K562 (cell line): ENCODE measurements around the gene EFHD2. TPM values are rescaled to one million over a fixed set of nuclear protein-coding genes. Genes with fewer than 3 reads are reported as not detected.

Experiments
- AFF4 ChIP-seq: sonication (generic); formaldehyde crosslinking; IDR thresholded peaks from 2 replicates; pipeline ENCODE4 v1.8.0; 2023; ENCODE audit warnings: mild to moderate bottlenecking, missing genetic modification reagents
- BRF1 ChIP-seq: IDR thresholded peaks from 3 replicates; pipeline ENCODE4 v1.6.1; 2011; ENCODE audit warnings: borderline replicate concordance, mild to moderate bottlenecking; ENCODE audit not compliant: insufficient read length; ENCODE audit errors: extremely low read depth
- CREM ChIP-seq: IDR thresholded peaks from 2 replicates; pipeline ENCODE4 v1.6.1; 2014; ENCODE audit warnings: antibody characterized with exemption, low read depth
- CTCF ChIP-seq, 3 experiments: IDR thresholded peaks in 2 of 3; conservative IDR thresholded peaks in 1 of 3; 2 replicates each; pipeline ENCODE4 v1.5.1; 2011 to 2012; ENCODE audit warnings: low read length in 3 of 3, mild to moderate bottlenecking in 3 of 3, control low read depth in 2 of 3, improper control_type of control experiment in 1 of 3, inconsistent platforms in 1 of 3, low read depth in 1 of 3, mixed read lengths in 1 of 3, moderate library complexity in 1 of 3; ENCODE audit not compliant: insufficient read depth in 2 of 3
- CTCFL ChIP-seq: IDR thresholded peaks from 2 replicates; pipeline ENCODE4 v1.6.1; 2011; ENCODE audit warnings: borderline replicate concordance, low read depth, mild to moderate bottlenecking, moderate library complexity, low read length; ENCODE audit not compliant: insufficient read depth, poor library complexity, severe bottlenecking
- ESRRA ChIP-seq: fragments of 450-650 bp; IDR thresholded peaks from 2 replicates; pipeline ENCODE4 v1.6.1; 2014; ENCODE audit warnings: low read depth, mild to moderate bottlenecking, moderate library complexity, borderline replicate concordance
- FOXM1 ChIP-seq, 2 experiments: fragments of 450-650 bp in 1 of 2; sonication (generic) in 1 of 2; formaldehyde crosslinking in 1 of 2; IDR thresholded peaks; 2 replicates each; pipeline versions ENCODE4 v1.6.1 to v1.9.0; 2017 to 2022; ENCODE audit warnings: low read depth in 2 of 2, mild to moderate bottlenecking in 2 of 2, missing genetic modification reagents in 1 of 2, moderate library complexity in 1 of 2
- FOXP4 ChIP-seq: sonication (generic); formaldehyde crosslinking; IDR thresholded peaks from 2 replicates; pipeline ENCODE4 v1.8.0; 2022; ENCODE audit warnings: mild to moderate bottlenecking, missing genetic modification reagents, borderline replicate concordance
- GATA2 ChIP-seq: sonication (generic); formaldehyde crosslinking; IDR thresholded peaks from 2 replicates; pipeline ENCODE4 v1.4.0; 2020; ENCODE audit warnings: mild to moderate bottlenecking, missing genetic modification reagents
- JUN ChIP-seq, 2 experiments: sonication (generic) in 1 of 2; formaldehyde crosslinking in 1 of 2; IDR thresholded peaks; 2 replicates each; pipeline versions ENCODE4 v1.6.1 to v1.8.0; 2012 to 2022; ENCODE audit warnings: borderline replicate concordance in 2 of 2, mild to moderate bottlenecking in 2 of 2, improper control_type of control experiment in 1 of 2, low read depth in 1 of 2, low read length in 1 of 2, missing genetic modification reagents in 1 of 2
- MBD2 ChIP-seq: sonication (generic); IDR thresholded peaks from 2 replicates; pipeline ENCODE4 v1.6.1; 2016; ENCODE audit warnings: low read depth, borderline replicate concordance
- SIN3A ChIP-seq, 2 experiments: fragments of 150-350 bp in 1 of 2; IDR thresholded peaks; 2 replicates each; pipeline ENCODE4 v1.6.1; 2011 to 2016; ENCODE audit warnings: borderline replicate concordance in 2 of 2, low read depth in 2 of 2, low read length in 2 of 2, mild to moderate bottlenecking in 2 of 2, moderate library complexity in 2 of 2; ENCODE audit not compliant: control insufficient read depth in 1 of 2
- ZKSCAN3 ChIP-seq: fragments of 250-450 bp; sonication (Bioruptor Pico); IDR thresholded peaks from 2 replicates; pipeline ENCODE4 v1.4.0; 2020
- polyA plus RNA-seq, 8 experiments: library from polyadenylated mRNA; depleted of rRNA in 4 of 8; stranded (reverse) in 5 of 8; unstranded in 3 of 8; fragments of >200 nt; fragmentation: Nextera tagmentation in 2 of 8; fragmentation: Illumina TruSeq in 1 of 8; extraction: Ambion mirVana in 2 of 8; extraction: Trizol in 1 of 8; gene quantifications; 2 replicates each; pipeline versions ENCODE4 v1.2.1 to v1.2.3, GENCODE V29; 2011 to 2014; ENCODE audit warnings: inconsistent platforms in 1 of 8, missing spikeins in 1 of 8
- total RNA-seq, 7 experiments: library from RNA; depleted of rRNA in 6 of 7; stranded (reverse); fragments of >200 nt in 6 of 7; fragmentation: Illumina TruSeq in 2 of 7; extraction: Trizol in 2 of 7; gene quantifications; 2 replicates each; pipeline versions ENCODE4 v1.2.1 to v1.2.3, GENCODE V29; 2011 to 2021; ENCODE audit warnings: low replicate concordance in 1 of 7

The EFHD2 gene
- total and polyA plus RNA-seq, 9 of the 15 experiments (the other 6 are each of a cell fraction or from before 2014, with no cell fraction given), result 1.7 to 73.5 (median 25.2) TPM

GRCh38 chr1:15426492-15427279 lies 17.0 kb downstream of the EFHD2 start (continued):
- TF ChIP-seq CTCFL (no peak), AFF4 (CRISPR knock-in tag) (no peak), CTCF (IDR thresholded peaks at IDR 0.05 in 2 of 3, conservative IDR thresholded peaks at IDR 0.05 in 1 of 3; ENCODE audit: insufficient read depth in 2 of 3, low read depth in 1 of 3, low read length in 3 of 3) (peak in 1 of 3 experiments; percentile 21; a peak in 2 of 6 replicates), FOXP4 (CRISPR knock-in tag) (no peak), CREM (0 out of 2 replicates have a peak, but pooled peaks have one; percentile 34), ESRRA (no peak), JUN (IDR thresholded peaks at IDR 0.05; ENCODE audit: borderline replicate concordance, low read depth, low read length) (peak; percentile 57; the same call in 1 of the 2 replicates), JUN (CRISPR knock-in tag; IDR thresholded peaks at IDR 0.05; ENCODE audit: borderline replicate concordance) (no peak), MBD2 (no peak), GATA2 (CRISPR knock-in tag) (no peak), BRF1 (no peak), ZKSCAN3 (CRISPR knock-in tag) (no peak), FOXM1 (IDR thresholded peaks at IDR 0.05; ENCODE audit: low read depth) (no peak), FOXM1 (CRISPR knock-in tag; IDR thresholded peaks at IDR 0.05; ENCODE audit: low read depth) (0 out of 2 replicates have a peak, but pooled peaks have one; percentile 38), SIN3A (IDR thresholded peaks at IDR 0.05; ENCODE audit: borderline replicate concordance in 2 of 2, control insufficient read depth in 1 of 2, low read depth in 2 of 2, low read length in 2 of 2) (no peak)
